Measurements from ENCODE around the gene VDR.
A peak's percentile ranks its signal among the peaks of the same experiment; 100 is the strongest.

- peak; percentile 71 to 83 (median 77) for TF ChIP-seq CTCF (IDR thresholded peaks at IDR 0.05)
- TF ChIP-seq POLR2A (IDR thresholded peaks at IDR 0.05), result no peak
Observed at GRCh38 chr12:47949441-47950341, 44.9 kb upstream of the VDR start.
